Measurements from ENCODE around the gene SLC25A29. TPM values are rescaled to one million over a fixed set of nuclear protein-coding genes. Genes with fewer than 3 reads are reported as not detected.

The SLC25A29 gene
- total and polyA plus RNA-seq, 2 of the 13 experiments (the other 11 are each of a cell fraction or from before 2014, with no cell fraction given): 12.2 to 17.2 TPM

GRCh38 chr14:100290607-100291304 lies 15.5 kb downstream of the SLC25A29 start (continued):
- TF ChIP-seq ZBTB39 (CRISPR knock-in tag; IDR thresholded peaks at IDR 0.05): no peak
- TF ChIP-seq ZBTB44 (CRISPR knock-in tag; IDR thresholded peaks at IDR 0.05): no peak
- no peak for TF ChIP-seq CBFB (CRISPR knock-in tag; IDR thresholded peaks at IDR 0.05)
- TF ChIP-seq SMAD1 (CRISPR knock-in tag; IDR thresholded peaks at IDR 0.05; ENCODE audit: borderline replicate concordance, low read depth): no peak
- TF ChIP-seq ZNF781 (CRISPR knock-in tag; IDR thresholded peaks at IDR 0.05; ENCODE audit: borderline replicate concordance, not compliant biosample characterization): no peak
- TF ChIP-seq PBX2 (CRISPR knock-in tag; IDR thresholded peaks at IDR 0.05): no peak
- no peak for TF ChIP-seq NFKB2 (CRISPR knock-in tag; IDR thresholded peaks at IDR 0.05; ENCODE audit: borderline replicate concordance)
- TF ChIP-seq GLMP (CRISPR knock-in tag; IDR thresholded peaks at IDR 0.05; ENCODE audit: borderline replicate concordance): no peak
- 0 out of 4 replicates have a peak, but pooled peaks of 1 of the 2 experiments have one; percentile 40 for TF ChIP-seq POLR2A (IDR thresholded peaks at IDR 0.05; ENCODE audit: insufficient read depth in 1 of 2, low read depth in 2 of 2, low read length in 2 of 2)
- TF ChIP-seq ZNF761 (CRISPR knock-in tag; conservative IDR thresholded peaks at IDR 0.05): peak; percentile 58; the same call in 1 of the 2 replicates
- TF ChIP-seq DPF2 (CRISPR knock-in tag; IDR thresholded peaks at IDR 0.05; ENCODE audit: borderline replicate concordance, low read depth): peak; percentile 85
- peak; percentile 95 for TF ChIP-seq ZNF430 (CRISPR knock-in tag; IDR thresholded peaks at IDR 0.05)
- no peak for TF ChIP-seq ZNF30 (CRISPR knock-in tag; IDR thresholded peaks at IDR 0.05)
- no peak for TF ChIP-seq IKZF1 (IDR thresholded peaks at IDR 0.05)
- no peak for TF ChIP-seq ZNF281 (CRISPR knock-in tag; IDR thresholded peaks at IDR 0.05; ENCODE audit: borderline replicate concordance)
- 0 out of 2 replicates have a peak, but pooled peaks have one; percentile 36 for TF ChIP-seq ZNF512B (CRISPR knock-in tag; IDR thresholded peaks at IDR 0.05; ENCODE audit: borderline replicate concordance)
